GM18868 (cell line): ENCODE results near the gene PANK4.

Experiments
- ATAC-seq: cut with Tn5 transposase; IDR thresholded peaks from one replicate; pipeline ENCODE4 v1.9.1; 2021; ENCODE audit warnings: mild to moderate bottlenecking, moderate library complexity; ENCODE audit not compliant: unreplicated experiment

Gene PANK4

DNA sequence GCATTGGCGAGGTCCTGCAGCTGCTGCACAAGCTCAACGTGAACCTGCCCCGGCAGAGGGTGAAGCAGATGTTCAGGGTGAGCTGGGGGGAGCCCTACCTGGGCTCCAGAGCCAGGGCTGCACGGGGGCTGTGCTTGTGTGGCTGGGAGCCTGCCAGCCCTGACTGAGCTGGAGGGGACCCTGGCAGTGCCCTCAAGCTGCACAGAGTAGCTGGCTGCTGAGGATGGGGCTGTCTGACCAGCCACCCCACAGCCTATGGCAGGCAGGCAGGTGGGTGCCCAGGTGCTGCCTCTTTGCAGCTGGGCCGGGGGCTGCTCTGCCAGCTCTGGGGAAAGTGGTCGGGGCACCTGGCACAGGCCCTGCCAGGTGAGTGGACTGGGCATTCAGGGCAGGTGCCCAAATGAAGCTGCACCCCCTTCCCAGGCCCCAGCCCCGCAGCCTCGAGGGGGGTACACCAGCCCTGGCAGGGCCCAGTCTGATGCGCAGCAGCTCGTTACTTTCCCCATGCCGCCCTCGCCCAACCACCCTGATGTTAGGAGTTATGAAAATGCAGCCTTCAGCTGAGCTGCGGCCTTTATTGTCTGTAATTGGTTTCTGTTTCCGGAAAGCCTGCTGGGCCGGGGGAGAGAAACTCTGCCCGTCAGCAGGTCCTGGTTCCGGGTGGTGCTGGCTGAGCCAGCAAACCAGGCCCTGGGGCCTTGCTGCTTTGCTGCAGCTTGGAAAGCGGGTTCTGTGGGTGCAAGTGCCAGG lies 46.0 kb downstream of the PANK4 start:
- no peak for ATAC-seq

DNA sequence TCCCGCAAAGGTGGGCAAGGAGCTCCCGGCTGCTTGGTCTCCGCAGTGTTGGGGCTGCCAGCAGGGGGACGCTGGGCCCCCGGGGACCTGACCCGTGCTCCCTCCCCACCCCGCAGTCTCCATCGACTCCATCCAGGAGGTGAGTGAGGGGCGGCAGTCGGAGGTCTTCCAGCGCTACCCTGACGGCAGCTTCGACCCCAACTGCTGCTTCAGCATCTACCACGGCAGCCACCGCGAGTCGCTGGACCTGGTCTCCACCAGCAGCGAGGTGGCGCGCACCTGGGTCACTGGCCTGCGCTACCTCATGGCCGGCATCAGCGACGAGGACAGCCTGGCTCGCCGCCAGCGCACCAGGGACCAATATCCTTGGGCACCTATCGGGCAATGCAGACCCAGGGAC lies 46.8 kb downstream of the PANK4 start:
- no peak for ATAC-seq

DNA sequence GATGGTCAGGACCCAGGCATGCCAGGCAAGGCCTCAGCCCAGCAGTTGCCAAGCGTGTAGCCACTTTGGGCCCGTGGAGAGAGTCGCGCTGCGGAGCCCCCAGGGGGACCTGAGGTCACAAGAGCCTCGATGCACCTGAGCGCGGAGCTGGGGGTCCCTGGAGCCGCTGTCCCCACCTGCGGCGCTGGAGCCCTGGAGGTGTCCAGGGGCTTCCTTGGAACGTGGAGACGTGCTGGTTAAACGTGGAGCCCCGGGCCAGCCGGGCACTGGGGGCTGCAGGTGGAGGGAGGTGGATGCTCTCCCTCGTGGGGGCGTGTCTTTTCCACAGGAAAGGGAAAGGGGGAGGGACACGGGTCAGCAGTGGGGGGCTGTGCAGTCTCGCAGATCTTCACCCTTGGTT lies 47.2 kb downstream of the PANK4 start:
- no peak for ATAC-seq

DNA sequence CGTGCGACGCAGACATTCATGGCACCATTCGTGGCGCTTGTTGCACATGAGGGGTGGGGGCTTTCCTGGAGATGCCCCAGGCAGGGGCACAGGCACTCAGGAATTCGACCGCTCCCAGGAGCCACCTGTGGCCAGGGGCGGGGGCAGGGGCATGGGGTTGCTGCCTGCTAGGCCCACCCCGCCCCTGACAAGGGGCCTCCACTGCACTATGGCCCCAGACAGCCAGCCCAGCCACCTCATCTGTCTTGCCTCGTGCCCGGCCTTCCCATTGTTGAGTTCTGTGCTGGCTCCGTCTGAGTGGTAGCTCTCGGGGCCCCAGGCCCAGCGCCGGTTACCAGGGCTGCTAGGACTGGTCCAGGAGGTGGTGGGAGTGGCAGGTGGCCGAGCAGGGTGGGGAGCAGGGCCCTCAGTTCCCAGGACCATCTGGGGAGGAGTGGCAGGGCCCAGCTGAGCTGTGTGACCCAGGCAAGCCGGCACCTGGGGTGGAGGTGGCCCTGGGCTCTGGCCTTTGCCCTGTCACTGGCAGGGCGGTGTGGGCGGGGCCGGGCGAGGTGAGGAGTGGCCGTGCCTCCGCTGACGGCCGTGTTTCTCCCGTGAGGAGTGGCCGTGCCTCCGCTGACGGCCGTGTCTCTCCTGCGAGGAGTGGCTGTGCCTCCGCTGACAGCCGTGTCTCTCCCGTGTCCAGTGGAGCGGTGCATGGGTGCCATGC lies 48.5 kb downstream of the PANK4 start:
- ATAC-seq: no peak

DNA sequence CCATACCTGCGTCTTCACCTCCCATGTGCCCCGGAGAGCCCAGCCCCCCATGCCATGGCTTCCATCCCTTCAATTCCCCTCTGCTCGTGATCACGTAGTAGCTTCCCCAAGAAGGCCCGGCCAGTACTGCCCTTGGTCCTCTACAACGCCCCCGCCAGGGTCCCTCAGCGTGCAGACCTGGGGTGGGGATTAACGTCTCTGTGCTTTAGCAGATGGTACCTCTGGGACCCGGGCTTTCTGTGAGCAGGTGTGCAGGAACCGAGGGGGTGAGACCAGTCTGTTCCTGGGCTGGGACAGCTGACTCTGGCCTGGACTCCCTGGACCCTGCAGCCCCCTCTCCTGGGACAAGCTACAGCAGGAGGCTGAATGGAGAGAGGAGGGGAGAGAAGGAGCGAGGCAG lies 49.1 kb downstream of the PANK4 start:
- no peak for ATAC-seq

DNA sequence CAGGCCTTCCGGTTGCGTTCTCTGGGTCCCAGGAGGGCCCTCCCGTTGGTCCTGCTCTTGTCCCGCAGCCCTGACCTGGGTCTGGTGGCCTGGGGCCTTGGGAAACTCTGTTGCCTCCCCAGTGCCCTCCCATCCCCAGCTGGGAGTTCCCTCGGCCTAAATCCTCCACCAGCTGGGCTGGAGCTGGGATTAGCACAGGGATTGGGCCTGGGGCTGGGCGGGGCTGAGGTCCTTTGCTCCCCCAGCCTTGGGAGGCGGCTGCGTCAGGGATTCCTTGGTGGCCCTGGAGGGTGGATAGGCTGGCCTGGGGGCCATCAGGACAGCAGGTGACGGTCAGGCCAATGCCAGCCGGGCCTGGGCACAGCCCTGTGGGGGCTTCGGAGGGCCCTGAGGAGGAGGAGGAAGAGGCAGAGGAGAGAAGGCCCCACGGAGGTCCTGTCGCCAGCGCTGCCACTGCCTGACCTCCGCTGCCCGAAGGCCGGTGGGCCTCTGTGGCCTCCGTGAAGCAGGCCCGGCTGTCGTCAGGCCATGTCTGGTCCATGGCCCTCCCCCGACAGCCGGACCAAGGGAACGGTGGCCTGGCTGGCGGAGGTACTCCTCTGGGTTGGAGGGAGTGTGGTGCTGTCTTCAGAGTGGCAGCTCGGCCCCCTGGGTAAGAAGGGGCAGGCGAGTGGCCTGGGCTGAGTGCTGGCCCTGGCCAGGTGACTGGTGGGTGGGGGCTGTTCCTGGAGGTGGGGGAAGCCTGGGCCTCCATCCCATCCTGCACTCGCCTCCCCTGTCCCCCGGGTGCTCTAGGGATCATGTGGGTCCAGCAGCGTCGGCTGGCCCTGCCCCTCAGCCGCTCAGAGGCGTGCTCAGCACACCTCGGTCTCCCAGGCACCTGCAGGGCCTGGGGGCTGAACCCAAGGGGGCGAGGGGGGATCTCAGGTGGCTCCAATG lies 50.1 kb downstream of the PANK4 start, which contains the start of gene PLCH2:
TSS of gene PLCH2 (plus strand) at position 229 of the 939 bp plus-strand sequence. CDS start at position 529, 300 bp downstream.
- no peak for ATAC-seq

DNA sequence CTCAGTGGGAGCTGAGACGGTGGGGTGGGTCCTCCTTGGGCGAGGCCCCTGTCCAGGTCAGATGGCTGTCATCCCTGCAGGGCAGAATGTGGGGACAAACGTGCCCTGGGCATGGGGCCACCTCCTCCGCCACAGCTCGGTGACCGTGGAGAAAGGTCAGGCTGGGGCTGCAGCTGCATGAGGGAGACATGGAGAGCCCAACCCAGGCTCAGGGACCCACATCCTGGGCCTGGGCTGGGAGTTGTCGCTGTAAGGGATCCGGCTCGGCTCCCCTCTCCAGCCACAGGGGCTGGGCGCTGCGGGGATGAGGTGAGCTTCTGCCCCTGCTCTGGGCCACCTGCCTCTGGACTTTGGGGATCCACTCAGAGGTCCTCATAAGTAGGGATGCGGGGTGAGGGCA lies 50.8 kb downstream of the PANK4 start:
- no peak for ATAC-seq

DNA sequence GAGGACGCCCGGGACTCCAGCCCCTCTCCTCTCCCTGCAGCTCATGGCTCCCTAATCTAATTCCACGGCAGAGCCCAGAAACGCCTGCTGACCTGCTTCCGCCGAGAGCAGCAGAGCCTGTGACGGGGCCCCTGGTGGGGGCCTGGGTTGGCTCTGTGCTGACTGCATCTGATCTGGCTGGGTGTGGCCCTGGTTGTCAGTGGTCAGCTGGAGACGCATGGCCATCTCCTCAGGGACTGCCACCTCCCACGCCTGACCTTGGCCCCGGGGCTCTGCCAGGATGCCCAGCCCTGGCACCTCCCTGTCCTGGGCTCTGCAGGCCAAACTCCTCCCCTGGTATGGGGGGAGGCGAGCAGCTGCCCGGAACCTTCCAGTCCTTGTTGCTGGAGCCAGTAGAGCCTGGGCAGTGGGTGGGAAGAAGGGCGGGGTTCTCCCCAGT lies 51.4 kb downstream of the PANK4 start:
- ATAC-seq: no peak

DNA sequence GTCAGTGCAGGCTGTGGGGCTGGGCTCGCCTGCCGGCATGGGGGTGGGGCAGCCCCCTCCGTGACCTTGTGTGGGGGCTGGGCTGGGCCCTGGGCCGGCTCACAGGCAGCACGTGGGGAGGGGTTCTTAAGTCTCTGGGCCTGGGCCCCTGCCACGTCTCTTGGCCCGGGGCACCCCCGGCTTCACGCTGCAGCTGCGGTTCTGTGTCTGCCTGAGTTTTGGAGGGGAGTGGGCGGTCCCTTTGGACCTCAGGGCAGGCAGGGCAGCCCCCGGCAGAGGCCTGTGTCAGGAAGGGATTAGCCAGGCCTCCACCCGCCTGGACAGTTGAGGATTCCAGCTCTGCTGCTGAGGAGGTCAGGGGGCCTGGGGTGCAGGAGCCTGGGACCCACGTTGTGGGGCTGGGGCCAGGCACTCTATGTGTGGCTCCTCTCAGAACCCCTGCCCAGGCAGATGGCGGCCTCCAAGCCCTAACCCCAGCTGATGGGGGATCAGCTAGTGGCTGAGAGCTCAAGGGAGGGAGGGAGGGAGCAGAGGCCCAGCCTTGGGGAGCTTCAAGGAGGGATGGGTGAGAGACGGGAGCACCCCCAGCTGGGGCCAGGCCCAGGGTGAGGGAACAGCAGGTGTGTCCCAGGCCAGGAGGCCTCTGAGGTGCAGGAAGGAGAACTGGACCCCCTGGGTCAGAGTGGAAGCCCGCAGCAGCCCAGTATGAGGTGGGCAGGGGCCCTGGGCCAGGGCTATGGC lies 52.1 kb downstream of the PANK4 start:
- no peak for ATAC-seq

DNA sequence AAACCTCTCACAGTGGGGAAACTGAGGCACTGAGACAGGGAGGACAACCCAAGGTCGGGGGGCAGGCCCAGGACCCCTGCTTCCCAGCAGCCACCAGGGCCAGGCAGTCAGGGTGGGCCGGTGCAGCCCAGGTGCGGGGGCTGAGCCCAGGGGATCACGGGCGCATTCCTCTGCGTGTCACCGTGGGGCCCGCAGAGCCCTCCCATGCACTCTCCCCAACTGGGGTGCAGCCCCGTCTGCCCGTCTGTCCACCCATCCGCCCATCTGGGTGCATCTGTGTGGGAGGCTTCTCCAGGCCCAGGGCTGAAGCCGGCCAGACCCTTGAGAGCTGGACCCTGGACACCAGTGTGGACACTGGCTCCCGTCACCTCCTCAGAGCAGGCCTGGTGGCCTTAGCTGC lies 53.2 kb downstream of the PANK4 start:
- ATAC-seq: no peak

DNA sequence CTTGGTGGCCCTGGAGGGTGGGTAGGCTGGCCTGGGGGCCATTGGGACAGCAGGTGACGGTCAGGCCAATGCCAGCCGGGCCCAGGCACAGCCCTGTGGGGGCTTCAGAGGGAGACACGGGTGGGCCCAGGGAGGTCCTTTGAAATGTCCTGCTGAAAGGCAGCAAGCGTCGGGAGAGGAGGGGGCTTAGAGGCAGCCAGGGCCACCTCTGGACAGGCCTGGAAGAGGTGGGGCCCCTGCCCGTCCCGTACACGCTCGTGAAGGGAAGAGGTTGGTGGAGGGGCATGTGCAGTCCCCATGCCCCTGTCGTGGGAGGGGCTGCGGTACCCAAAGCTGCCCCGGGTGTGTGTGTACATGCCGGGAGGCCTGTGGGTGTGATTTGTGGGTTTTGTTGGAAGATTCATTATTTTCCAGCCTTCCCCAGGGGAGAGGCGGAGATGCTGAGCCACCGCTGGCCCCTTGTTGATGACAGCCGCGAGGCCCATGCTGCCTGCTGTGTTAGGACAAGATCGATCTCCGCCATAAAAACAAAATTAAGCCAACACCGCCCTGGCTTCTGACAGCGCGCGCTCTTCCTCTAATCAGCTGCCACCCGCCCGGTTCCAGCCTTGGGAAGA lies 53.7 kb downstream of the PANK4 start:
- ATAC-seq: no peak

DNA sequence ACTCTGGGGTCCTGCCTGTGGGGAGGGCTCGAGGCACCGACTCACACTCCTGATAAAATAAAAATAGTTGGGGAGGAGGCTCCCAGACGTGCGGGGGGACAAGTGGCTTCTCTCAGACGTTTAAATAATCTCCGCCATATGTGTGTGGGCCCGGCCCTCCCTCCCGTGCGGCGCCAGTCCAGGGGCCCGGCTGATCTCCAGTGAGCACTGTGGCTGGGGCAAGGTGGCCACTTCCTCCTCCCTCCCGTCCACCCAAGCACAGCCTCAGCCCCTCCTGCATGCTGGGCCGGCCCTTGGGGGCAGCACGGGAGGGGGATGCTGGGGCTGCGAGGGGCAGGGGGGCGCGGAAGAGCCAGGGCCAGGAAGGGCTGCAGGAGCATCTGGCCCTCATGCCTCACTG lies 54.3 kb downstream of the PANK4 start:
- ATAC-seq: no peak

DNA sequence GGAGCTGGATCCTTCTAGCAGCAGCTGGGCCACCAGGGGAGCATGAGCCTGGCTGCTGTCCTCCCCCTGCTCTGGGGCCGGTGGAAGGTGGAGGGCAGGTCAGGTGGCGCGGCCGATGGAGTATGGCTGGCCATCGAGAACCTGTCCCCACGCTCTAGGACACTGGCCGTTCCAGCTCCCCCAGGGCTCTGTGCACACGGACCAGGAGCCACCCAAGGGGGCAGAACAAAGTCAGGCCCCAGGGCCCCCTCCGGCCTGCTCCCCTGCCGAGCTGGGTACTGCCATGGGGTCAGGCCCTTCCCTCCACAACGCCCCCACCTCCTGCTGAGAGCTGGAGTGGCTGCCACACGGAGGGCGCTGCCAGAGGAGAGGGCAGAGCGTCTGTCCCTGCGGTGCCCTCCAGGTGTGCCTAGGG lies 54.8 kb downstream of the PANK4 start:
- no peak for ATAC-seq

DNA sequence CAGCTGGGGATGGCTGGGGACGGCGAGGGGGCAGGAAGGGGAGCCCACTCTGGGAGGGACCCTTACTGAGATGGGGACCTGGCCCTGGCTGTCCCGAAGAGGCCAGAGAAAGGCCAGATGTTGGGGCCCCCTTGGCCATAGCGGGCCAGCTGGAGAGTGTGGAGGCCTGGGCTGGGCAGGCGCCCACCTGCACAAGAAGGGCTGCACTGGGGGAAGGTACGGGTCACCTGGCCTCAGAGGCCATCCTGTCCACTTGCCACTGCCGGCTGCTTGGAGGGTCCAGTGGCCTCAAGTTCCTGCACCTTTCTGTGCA lies 55.3 kb downstream of the PANK4 start:
- ATAC-seq: no peak

DNA sequence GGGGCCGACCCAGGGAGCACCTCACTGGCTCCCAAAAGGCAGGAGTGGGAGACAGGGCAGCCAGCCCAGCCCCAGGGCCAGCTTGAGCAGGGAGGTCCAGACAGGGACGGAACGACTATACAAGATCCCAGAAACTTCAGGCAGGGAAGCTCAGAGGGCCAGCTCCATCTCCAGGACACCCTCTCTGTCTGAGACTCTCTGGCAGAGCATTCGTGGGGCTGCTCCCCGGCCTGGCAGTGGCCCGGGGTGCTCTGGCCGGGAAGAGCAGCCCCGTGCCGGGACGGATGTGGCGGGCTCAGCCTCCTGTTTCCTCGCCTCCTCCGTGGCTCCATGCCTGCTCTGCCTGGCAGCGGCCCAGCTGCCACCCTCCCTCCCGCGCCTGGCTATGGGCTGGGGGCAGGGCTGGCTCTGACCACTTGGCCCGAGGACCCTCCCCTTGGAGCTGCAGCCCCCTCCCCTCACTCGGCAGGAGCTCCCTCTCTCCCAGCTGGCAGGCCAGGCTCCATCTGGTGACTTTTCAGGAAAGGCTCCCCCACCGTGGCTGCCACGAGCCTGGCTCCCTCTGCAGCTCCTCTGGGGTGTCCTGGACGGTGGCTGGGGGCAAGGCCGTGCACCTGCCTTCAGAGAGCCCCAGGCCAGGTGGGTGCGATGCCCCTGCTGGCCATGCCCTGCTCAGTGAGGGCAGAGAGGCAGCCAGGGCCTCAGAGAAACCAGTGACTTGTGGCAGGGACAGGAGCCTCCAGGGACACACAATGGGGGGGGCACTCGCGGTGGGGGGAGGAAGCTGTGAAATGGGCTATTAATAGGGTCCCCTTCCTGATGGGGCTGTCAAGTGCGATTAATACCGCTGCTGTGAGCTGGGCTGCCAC lies 55.9 kb downstream of the PANK4 start:
- ATAC-seq: no peak

DNA sequence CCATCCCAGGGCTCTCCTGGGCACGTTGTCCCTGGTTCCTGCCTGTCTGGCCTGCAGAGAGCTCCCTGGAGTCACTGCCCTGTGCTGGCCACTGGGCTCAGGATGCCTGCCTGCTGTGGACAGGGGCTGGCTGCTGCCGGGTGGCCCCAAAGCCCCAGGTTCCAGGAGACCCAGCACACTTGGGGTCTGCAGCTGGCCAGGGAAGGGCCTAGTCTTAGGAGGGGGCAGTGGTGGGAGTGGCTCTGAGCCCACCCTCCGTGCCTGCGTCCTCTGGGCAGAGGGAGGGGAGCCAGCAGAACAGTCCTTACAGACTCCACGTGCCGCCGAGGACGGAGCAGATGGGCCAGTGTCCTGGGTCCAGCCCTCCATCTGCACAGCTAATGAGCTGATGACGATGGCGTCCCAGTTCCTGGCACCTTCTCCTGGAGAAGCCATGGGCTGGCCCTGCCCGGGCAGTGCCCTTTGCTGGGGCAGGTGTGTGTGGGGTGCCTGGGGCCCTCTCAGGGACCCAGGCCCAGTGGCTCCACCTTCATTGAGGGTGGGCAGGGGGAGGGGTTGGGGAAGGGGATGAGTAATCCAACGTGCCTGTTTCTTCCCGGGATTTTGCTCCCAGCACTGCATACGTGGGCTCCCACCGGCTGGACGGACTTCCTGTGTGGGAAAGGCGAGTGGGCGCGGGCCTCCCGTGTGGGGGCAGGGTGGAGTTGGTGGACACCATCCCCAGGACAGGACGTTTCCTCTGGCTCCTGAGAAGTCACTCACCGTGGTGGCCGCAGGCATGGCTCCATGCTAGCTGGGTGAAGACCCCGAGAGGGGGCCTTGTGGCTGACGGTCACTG lies 57.1 kb downstream of the PANK4 start:
- no peak for ATAC-seq

DNA sequence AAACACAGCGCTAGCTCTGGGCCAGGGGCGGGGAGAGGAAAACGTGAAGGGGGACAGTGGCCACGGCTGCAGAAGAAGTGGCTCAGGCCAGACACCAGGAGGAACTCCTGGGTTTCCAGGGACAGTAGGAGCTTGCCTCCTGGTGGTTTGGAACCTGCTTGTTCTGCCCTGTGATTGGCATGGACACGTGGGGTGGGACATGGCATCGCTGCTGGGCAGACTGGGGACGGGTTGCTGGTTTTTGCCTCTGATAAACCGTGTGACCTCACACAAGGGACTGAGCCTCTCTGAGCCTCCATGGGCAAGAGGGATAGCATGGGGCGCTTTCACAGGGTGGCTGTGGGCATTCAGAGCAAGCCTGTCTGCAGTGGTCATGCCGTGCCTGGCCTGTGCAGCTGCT lies 57.9 kb downstream of the PANK4 start:
- no peak for ATAC-seq

DNA sequence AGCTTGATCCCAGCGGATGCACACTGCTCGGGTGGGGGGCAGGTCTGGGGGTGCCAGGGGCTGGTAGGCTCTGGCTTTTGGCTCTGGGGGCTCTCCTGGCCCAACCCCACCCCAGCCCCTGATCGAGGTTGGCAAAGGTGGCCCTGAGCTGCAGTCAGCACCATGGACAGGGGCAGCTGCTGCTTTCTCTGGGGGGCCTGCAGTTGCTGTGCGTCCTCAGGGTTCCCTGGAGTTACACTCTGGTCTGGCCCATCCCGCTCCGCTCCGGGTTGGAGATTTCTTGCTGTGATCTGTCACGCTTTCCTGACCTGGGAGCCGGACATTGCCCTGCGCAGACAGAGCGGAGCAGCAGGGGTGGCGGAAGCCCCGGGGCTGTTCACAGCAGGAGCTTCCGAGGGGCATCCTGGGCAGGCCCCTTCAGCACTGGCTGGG lies 58.3 kb downstream of the PANK4 start:
- ATAC-seq: no peak
